ENCODE results near the gene C6orf141.
"Not testable (repeated sequence)": the region's sequence is repeated elsewhere in the genome, so short reads cannot be mapped to it uniquely, and the experiment has no call there.

DNA sequence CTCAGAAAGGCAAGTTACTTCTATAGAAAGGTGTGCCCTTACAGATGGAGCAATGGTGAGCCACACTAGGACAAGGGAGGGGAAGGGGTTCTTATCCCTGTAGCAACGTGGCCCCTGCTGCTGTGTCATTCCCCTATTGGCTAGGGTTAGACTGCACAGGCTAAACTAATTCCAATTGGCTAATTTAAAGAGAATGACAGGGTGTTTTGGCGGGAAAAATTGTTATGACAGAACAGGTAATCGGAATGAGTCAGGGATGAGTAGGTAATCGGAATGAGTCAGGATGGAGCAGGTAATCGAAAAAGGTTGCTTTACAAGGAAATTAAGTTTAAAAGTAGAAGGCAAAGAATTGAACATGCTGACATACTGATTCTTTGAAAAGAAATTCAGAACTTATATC is 36.8 kb downstream of the C6orf141 start:
- TF ChIP-seq CTCF (IDR thresholded peaks at IDR 0.05 in 2 of 3, conservative IDR thresholded peaks at IDR 0.05 in 1 of 3; ENCODE audit: control insufficient read depth in 2 of 3, extremely low read depth in 1 of 3, insufficient read depth in 1 of 3, low read depth in 3 of 3, low read length in 3 of 3); SUZ12 (IDR thresholded peaks at IDR 0.05; ENCODE audit: unreplicated experiment); BCL3 (IDR thresholded peaks at IDR 0.05; ENCODE audit: borderline replicate concordance, insufficient read depth, low read depth, low read length, poor library complexity, severe bottlenecking); NR2C1 (IDR thresholded peaks at IDR 0.05); BACH1 (IDR thresholded peaks at IDR 0.05; ENCODE audit: borderline replicate concordance); FOXK2 (IDR thresholded peaks at IDR 0.05): not testable (repeated sequence)
